Hematopoietic multipotent progenitor cell treated with erythropoietin and hydrocortisone succinate and interleukin-3 and kit ligand, for 8 days (in vitro differentiated cells): ENCODE data around the gene ZNF396.

ENCODE experiments used
- DNase-seq: peaks from one replicate; pipeline ENCODE4 v3.0.0-alpha.2; 2015

Gene ZNF396

DNA sequence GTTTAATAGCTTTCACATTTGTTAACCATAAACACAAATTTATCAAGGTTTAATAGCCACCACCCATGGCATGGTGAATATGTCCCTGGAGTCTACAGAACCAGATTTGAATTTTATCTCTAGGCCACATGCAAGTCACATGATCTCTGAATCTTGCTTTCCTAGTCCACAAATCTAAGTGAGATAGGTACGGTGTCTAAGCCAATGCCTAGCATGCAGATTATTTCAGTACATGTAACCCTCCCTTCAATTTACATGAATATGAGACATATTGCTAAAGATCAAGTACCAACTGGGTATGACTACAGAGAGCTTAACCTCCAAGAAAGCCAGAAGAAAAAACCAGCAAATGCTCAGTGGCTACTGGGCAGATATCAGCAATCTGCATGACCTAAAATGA, 42.9 kb downstream of the ZNF396 start:
- DNase-seq: peak; percentile 48

DNA sequence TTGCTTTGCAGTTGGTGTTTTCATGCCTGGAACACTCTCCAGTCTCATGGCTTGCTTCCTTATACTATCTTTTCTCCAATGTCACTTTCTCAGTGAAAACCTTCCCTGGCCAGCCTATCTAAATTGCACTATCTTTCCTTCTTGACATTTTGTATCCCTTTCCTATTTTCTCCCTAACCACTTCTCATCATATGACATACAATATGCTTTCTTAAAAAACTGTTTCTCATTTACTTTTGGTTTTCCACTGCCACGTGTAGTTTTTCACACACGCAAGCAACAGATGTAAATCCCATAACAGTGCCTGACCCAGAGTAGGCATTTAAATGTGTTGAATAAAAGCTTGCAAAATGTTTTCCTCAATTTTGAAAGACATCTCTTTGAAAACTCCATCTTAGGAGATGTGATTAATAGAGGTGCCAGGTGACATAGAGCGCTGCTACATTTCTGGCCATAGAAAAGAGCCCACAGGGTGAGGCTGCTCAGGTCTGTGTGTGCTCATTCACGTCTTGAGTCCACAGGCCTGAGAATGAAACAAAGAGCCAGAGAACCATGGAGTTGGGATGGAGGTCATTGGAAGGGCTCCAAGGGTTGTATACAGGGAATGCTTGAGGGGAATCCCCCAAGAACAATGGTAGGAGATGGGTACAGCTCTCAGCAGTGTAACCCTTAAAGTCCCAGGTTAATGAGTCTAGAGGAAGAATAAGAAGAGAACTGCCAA, 45.6 kb downstream of the ZNF396 start:
- DNase-seq: no peak

GRCh38 chr18:35328868-35329267, 48.3 kb downstream of the ZNF396 start:
- no peak for DNase-seq

GRCh38 chr18:35326695-35327387, 50.3 kb downstream of the ZNF396 start:
- no peak for DNase-seq

GRCh38 chr18:35324926-35325655, 52.0 kb downstream of the ZNF396 start:
- no peak for DNase-seq

- DNase-seq: peak; percentile 5
Observed at GRCh38 chr18:35322486-35323458, 54.4 kb downstream of the ZNF396 start.
